Frontal cortex (tissue), 4 donors: Measurements from ENCODE around the gene PTPRB. TPM values are rescaled to one million over a fixed set of nuclear protein-coding genes. Genes with fewer than 3 reads are reported as not detected.
A peak's percentile ranks its signal among the peaks of the same experiment; 100 is the strongest.
"Not testable (repeated sequence)": the region's sequence is repeated elsewhere in the genome, so short reads cannot be mapped to it uniquely, and the experiment has no call there.

Source experiments
- DNase-seq, 2 donors: peaks; one replicate each; pipeline ENCODE4 v3.0.0; 2012; ENCODE audit warnings: low spot score in 2 of 2
- FAIRE-seq: peaks from 2 replicates; lab custom pipeline; 2012; peaks lifted over from hg19 to GRCh38; lab: Jason Lieb, UNC
- total RNA-seq: library from RNA; depleted of rRNA; stranded (reverse); fragments of >200 nt; gene quantifications from one replicate; pipeline ENCODE4 v1.2.3, GENCODE V29; 2014
- donor health status: control.
- donor health status: control.
- donor health status: control.

The PTPRB gene
- total RNA-seq, 1 donor from 2014 or later, result 4.5 TPM

DNA sequence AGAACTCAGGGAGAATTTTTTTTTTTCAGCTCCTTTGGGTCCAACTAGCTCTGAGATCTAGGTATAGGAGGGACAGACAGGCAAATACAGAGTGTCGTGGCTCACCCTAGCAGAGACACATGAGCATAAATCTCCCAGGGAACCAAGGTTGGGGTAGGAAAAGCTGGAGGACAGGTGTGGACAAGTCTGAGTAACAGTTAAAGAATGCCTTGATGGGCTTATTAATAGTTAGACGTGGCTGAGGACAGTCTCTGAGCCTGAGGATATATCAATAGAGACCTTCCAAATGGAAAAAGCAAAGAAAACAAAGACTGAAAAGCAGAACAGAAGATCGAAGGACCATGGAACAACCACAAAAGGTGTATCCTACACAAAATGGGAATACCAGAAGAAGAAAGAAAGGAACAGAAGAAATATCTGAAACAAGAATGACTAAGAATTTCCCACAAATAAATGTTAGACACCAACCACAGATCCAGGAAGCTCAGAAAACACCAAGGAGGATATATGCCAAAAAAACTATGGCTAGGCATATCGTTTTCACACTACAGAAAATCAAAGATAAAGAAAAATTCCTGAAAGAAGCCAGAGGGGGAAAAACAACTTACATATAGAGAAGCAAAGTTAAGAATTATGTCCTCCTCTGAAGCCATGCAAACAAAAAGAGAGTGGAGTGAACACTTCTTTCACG is 80.9 kb downstream of the PTPRB start:
- FAIRE-seq, result no peak
- DNase-seq, result no peak

DNA sequence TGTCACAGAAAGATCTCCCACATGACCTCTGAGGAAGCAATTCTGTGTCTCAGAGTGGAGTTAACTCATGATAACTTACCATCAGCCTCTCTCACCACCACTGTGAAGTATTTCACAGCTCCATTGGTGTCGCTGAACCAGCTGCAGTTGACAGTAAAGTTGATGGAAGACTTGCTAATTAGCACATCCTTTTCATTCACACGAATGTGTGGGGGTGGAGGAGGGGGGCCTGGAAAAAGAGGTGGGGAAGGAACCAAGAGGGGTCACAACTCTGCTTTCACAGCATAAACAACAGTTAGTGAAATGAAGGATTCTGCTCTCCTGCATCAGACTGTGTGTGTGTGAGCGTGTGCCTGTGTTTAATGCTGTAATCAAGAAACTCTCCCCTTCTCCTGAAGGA is 82.1 kb downstream of the PTPRB start:
- DNase-seq (no peak), FAIRE-seq (no peak)

DNA sequence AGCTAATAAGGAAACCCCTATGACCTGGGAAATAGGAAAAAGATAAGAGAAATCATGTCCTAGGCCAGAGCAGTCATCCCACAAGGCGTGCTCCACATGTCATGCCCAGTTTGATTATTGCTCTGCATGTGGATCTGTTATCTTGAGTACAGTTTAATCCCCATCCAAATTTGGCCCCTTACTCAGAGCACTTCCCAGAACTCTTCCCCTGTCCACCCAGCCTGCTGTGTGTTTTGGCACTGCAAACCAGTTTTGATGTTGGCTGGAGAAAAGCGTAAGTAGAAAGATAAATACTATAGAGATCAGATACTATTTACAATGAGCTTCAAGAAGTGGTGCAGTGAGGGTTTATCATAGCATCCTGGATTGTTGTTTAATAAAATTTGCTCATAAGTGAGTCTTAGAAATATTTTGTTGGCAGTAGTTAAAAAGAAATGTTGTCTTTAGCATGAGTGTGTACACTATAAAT is 83.8 kb downstream of the PTPRB start:
- FAIRE-seq (no peak), DNase-seq (no peak)

DNA sequence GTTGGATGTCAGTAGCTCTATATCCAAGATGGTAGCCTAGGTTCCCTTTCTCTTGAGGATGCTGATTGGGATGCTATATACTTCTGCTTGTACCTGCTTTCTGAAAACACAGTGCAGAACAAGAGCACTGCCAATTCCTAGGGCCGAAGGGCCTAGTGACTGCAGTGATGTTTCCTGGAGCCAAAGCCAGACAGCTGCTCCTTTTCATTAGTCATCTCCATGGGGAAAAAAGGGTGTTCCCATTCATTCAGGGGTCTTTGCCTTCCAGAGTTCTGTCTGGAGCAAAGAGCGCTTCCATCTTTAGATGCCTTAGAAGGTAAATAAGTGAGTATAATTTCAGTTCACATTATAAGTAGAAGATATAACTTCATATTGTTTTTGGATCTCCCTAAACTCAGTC is 85.5 kb downstream of the PTPRB start:
- DNase-seq (no peak), FAIRE-seq (no peak)

DNA sequence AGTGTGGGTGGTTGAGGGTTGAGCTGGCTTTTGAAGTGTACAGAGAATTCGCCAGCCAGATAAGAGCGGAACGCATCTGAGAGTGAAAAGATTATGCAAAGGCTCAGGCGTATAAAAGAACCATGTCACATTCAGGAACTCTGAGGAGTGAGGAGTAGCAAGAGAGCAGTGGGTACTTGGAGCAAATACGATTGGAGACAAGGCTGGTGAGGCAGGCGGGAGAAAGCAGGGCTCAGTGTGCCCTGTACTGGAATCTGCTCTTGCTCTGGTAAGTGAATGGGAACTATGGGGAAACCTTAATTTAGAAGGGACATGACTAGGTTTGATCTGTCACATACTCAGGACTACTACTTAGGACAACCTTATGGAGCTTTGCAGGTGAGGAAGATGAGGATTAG is 87.0 kb downstream of the PTPRB start:
- FAIRE-seq, result no peak
- no peak for DNase-seq

DNA sequence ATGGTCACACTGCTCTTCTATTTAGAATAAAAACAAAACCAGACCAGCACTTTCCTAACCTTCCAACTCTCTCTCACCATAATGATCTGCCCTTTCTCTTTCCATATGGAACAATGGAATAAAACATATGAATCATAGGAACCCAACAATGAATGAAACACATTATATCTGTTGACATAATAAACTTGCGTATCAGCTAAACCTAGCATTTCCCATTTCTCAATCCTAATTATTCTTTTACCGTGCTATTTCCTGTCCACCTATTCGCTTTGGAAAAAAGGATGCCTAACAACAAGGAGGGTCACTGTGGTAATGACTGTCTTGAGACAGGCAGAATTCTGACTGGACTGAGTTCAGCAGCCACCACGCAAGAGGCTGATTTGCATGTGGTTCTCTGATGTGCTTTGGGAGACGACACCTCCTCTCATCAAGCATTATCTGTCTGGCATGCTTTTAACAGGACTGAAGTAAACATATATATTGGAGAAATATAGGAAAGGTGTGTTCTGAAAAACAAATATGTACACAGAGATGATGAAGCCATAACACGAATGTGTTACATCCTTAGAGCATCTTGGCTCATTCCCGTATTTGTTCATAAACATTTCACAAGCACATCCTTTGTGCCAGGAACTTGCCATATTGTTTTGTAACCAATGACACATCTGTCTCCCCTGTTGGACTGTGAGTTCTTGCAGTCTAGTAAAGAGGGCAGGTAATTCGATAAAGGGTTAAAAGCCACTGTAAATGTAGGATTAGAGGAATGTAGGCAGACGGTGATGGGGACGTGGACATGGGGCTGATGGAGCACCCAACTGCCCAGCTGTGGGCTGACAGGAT is 87.7 kb downstream of the PTPRB start:
- no peak for FAIRE-seq
- no peak for DNase-seq

DNA sequence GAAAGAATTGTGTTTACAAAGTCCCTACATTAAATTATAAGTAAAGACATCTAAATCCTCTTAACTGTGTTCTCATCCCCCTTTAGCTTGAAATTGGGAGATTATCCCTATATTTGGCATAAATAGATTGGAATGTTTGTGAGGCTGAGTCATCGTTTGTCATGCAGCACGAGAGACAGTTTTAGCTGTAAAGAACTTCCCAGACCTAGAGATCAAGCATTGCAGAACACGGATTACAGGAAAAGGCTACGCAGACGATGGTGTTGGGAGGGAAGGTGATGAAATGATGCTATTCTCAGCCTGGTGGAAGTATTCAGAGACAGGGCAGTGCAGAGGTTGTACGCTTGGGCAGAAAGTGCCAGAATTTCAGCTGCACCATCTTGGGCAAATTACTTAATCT is 93.8 kb downstream of the PTPRB start:
- DNase-seq (peak in 1 of 2 donors; percentile 22), FAIRE-seq (no peak)

DNA sequence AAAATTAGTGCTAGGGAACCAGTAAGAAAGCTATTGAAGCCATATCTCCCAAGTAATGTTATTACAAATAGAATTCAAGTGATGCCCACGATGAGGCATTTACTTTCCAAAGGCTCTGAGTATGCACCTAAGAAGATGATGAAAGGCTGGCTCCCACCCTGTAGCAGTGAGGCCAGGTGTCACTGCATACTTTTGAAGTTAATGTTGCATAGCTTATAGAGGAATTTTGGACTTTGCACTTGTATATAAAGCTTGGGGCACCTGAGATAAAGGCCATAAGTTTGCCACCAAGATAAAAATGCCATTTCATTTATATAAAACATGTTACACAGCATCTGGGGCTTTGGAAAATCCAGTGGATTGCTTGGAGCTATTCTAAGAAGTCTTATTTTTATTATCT is 96.2 kb downstream of the PTPRB start:
- DNase-seq (no peak), FAIRE-seq (no peak)

DNA sequence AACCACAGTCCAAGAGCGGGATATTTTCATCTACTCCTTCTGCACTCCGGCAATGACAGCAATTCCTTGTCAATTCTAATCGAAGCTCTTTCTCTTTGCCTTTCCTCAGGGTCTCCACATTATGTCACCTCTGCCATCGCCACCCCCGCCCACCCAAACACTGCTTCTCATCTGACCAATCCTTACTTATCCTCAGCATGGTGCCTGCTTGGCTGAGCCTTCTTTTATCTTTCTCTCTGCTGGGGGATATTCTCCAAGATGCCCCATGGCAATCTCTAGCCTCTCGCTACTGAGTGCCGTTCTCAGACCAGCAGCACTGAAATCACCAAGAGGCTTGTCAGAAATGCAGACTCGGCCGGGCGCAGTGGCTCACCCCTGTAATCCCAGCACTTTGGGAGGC is 100.6 kb downstream of the PTPRB start:
- FAIRE-seq (no peak), DNase-seq (no peak)

DNA sequence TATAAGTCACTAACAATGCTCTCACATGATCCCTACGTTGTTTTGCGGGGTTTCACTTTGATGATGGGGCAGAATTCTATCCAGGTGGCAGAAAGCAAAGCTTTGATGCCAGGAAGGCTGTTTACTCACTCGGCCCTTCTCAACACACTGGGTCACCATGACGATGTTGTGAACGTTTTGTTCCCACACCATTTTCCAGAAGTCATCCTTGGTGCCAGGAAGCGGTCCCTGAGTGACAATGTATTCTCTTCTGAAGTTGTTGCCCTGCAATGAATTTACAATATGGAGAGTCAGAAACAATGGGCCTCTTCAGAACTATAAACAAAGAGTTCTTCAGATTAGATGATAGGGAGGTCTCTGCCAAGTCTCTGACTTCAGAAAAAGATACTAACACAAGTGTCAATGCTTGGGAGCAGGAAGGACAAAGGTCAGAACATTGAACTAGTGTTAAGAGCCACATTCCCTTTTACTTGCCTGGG is 101.3 kb downstream of the PTPRB start:
- FAIRE-seq (peak; percentile 97), DNase-seq (peak; percentile 22 to 27)

DNA sequence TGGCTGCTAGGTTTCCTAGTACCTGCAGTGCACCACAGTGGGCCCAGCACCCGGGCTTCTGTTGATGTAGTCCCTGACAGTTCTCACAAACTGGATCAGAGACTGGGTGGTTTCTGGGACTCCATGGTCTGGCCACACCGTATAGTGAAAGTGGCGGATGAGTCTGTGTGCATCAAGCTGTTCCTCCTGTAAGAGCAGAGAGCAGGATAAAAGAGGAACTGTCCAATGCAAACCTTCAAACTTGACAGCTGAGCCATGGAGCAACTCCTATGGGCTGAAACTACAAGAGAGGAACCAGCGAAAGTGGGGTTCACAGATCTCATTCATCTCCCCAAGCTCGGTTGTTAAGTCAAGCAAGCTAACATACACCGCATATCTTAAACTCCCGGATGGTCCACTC is 102.8 kb downstream of the PTPRB start:
- FAIRE-seq (no peak), DNase-seq (no peak)

DNA sequence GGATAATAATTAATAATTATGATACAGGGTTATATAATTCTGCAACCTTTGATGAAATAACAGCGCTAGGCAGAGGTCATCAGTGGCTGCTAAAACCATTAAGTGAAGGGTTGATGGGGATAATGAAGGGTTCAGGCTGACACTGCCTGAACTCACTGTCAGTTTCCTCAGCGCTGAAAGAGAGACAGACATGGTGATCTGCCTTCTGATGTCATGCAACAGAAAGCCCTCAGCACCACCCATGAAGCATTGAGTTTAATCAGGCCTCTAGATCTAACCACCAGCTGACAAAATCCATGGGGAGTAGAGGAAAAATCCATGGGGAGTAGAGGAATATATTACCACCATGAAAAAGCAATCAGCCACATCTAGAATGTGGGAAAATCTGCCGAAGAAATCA is 107.6 kb downstream of the PTPRB start:
- DNase-seq (no peak), FAIRE-seq (no peak)

DNA sequence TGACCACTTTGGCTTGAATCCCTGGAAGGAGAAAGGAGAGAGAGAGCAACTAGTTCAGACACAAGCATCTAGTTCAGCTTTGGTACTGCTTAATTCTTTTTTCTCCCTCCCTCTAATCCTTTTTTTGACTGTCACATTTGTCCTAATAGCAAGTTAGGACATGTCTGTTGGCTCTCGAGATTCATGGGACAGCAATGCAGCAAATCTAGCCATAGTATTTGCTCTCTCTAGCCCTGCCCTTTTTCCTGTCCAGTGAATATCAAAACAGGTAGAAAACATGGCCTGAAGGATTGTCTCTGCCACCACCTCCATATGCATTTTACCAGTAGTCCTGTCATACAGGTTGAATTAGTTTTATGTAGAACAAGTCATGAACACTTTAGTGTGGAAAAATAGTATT is 116.4 kb downstream of the PTPRB start:
- no peak for FAIRE-seq
- DNase-seq, result no peak

DNA sequence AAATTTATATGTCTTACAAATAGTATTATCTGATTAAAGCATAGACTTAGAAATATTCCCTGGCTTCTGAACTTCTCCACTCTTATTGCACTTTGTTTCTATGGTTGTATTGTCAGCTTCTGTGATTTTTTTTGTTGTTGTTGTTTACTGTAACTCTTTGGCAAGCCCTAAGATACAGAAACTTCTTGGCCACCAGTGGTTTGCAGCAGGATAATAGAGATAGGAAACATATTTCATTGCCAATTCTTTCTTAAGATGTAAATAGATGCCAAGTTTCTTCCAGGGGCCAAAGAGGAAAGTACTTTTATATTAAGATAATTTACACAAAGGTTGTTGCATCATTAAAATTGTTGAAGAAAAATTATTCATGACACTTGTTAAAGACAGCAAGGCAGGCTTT is 123.8 kb downstream of the PTPRB start:
- FAIRE-seq (no peak), DNase-seq (no peak)

DNA sequence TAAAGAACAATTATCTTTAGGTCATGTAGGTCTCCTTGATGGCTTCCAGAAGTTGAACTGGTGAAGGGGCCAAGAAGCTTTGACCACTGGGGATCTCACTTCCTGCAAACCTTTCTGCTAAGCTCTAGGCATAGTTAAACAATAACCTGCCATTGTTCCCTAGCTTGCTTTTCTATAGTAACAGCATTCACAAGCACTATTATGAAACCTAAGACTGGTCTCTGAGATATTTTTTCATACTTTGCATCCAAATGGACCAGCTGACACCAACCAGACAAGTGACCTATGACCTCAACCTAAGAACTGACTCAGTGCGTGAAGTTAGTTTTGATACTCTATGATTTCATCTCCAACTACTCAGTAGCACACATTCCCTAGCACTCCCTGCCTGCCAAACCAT is 129.1 kb downstream of the PTPRB start:
- no peak for DNase-seq
- FAIRE-seq, result no peak

DNA sequence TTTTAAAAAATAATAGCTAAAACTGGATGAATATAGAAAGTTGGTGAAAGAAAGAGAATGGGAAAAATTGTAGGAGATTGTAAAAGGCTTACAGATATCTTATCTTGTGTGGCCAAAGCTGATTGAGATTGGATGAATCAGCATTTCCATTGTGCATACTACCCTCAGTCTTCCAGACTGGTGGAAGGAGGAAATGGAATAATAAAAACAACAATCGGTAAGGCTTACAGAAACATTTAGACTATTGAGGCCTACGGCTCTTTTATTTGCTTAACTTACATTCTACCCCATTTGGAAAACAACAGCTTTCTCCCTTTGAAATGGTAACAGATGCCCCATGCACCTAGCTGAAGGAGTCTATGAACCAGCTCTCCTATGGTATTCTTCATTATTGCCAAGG is 129.8 kb downstream of the PTPRB start:
- no peak for DNase-seq
- no peak for FAIRE-seq

DNA sequence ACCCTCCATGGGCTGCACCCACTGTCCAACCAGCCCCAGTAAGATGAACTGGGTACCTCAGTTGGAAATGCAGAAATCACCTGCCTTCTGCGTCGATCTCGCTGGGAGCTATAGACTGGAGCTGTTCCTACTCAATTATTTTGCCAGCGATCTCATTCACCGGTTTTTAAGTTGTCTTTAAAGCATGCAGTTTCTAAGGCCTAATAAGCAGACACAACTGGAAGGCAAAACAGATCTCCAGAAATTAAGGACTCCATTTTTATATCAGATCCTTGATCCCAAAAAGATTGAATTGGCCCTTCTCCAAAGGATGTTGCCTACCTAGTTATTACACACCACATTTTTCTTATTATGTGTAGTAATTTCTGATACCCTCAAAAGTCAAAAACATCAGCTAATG is 139.7 kb downstream of the PTPRB start:
- DNase-seq (no peak), FAIRE-seq (no peak)

DNA sequence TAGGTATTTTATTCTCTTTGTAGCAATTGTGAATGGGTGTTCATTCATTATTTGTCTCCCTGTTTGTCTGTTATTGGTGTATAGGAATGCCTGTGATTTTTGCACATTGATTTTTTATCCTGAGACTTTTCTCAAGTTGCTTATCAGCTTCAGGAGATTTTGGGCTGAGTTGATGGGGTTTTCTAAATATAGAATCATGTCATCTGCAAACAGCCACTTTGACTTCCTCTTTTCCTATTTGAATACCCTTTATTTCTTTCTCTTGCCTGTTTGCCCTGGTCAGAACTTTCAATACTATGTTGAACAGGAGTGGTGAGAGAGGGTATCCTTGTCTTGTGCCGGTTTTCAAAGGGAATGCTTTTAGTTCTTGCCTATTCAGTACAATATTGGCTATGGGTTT is 144.3 kb downstream of the PTPRB start:
- not testable (repeated sequence) for DNase-seq, FAIRE-seq

DNA sequence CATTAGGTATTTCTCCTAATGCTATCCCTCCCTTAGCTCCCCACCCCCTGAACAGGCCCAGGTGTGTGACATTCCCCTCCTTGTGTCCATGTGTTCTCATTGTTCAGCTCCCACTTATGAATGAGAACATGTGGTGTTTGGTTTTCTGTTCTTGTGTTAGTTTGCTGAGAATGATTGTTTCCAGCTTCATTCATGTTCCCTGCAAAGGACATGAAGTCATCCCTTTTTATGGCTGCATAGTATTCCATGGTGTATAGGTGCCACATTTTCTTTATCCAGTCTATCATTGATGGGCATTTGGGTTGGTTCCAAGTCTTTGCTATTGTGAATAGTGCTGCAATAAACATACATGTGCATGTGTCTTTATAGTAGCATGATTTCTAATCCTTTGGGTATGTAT is 146.3 kb downstream of the PTPRB start:
- not testable (repeated sequence) for FAIRE-seq, DNase-seq

DNA sequence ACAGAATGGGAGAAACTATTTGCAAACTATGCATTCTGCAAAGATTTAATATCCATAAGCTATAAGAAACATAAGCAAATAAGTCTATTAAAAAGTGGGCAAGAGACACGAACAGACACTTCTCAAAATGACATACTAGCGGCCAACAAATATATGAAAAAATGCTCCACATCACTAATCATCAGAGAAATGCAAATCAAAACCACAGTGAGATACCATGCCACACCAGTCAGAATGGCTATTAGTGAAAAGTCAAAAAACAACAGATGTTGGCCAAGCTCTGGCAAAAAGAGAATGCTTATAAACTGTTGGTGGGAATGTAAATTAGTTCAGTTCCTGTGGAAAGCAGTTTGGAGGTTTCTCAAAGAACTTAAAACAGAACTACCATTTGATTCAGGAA is 149.8 kb downstream of the PTPRB start:
- DNase-seq (no peak), FAIRE-seq (no peak)

DNA sequence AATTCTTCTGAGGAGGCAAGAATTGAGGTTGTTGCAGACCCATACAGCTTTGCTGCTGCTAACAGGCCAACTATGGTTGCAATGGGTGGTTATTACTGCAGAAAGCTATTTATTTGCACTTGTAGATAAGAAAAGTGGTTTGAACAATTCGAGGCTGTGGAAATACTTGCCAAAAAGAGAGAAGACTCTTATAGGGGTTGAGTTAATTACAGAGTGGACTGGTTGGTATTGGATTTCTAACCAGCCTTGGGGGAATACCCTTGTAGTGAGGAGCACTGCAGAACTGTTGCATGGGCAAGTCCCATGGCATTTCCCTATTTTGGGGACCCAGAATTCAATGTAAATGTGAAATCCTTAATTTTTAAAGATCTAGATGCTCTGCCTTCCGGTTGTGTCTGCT is 150.6 kb downstream of the PTPRB start:
- DNase-seq (no peak), FAIRE-seq (no peak)
